ENCODE results near the gene SHISA5.

DNA sequence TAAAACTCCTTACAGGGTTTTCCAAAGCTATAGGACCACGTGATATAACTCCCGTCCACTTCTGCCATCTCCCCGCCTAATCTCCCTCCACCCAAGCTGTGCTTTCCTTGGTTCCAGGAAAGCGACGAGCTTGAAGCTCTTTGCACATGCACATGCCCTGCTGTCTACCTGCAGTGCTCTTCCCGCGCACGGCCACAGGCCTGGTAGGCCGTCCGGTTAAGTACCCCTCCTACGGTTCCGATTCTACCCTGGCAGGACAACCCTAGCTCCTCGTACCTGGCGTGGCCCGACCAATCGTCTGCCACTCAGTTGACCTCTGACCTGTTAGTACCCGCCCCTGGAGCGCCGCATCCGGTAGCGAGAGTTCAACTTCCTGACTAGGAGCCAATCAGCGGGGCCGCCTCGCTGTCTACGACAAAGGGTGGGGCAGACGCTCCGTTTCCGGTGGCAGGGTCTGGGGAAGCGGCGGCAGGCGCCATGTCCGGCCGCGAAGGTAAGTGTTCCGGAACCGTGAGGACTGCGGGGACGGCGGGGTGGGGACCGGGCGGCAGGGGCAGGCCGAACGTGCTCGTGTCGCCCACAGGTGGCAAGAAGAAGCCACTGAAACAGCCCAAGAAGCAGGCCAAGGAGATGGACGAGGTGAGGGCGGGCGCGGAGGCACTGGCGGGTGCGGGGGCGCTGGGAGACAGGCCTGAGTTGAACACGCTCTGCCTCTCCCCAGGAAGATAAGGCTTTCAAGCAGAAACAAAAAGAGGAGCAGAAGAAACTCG is 64.0 kb downstream of the SHISA5 start, which contains the start of the genes CCDC51 and TMA7:
- TF ChIP-seq RCOR1 (IDR thresholded peaks at IDR 0.05; ENCODE audit: insufficient replicate concordance, low read length) (no peak), POLR2A (IDR thresholded peaks at IDR 0.05; ENCODE audit: low read depth, low read length) (peak; percentile 88), RFX5 (IDR thresholded peaks at IDR 0.05; ENCODE audit: low read depth, low read length) (no peak), MXI1 (IDR thresholded peaks at IDR 0.05; ENCODE audit: borderline replicate concordance, low read depth, low read length) (0 out of 2 replicates have a peak, but pooled peaks have one; percentile 26), MAZ (IDR thresholded peaks at IDR 0.05; ENCODE audit: borderline replicate concordance, low read depth, low read length) (peak; percentile 73; the same call in 1 of the 2 replicates)
- TF ChIP-seq, protein P1, sequence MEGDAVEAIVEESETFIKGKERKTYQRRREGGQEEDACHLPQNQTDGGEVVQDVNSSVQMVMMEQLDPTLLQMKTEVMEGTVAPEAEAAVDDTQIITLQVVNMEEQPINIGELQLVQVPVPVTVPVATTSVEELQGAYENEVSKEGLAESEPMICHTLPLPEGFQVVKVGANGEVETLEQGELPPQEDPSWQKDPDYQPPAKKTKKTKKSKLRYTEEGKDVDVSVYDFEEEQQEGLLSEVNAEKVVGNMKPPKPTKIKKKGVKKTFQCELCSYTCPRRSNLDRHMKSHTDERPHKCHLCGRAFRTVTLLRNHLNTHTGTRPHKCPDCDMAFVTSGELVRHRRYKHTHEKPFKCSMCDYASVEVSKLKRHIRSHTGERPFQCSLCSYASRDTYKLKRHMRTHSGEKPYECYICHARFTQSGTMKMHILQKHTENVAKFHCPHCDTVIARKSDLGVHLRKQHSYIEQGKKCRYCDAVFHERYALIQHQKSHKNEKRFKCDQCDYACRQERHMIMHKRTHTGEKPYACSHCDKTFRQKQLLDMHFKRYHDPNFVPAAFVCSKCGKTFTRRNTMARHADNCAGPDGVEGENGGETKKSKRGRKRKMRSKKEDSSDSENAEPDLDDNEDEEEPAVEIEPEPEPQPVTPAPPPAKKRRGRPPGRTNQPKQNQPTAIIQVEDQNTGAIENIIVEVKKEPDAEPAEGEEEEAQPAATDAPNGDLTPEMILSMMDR (conservative IDR thresholded peaks at IDR 0.05; ENCODE audit: low read depth, low read length), result no peak
